ENCODE measurements around the gene ARL9. TPM values are rescaled to one million over a fixed set of nuclear protein-coding genes. Genes with fewer than 3 reads are reported as not detected.
A peak's percentile ranks its signal among the peaks of the same experiment; 100 is the strongest.

ARL9 gene
- total and polyA plus RNA-seq, 9 of the 15 experiments (the other 6 are each of a cell fraction or from before 2014, with no cell fraction given), result 0.10 to 0.15 (median 0.11) TPM; not detected in 6

- no peak for TF ChIP-seq TSC22D4 (tag; IDR thresholded peaks at IDR 0.05)
- no peak for TF ChIP-seq RBM14 (IDR thresholded peaks at IDR 0.05; ENCODE audit: borderline replicate concordance, insufficient read depth, low read depth, low read length)
- TF ChIP-seq ZBTB40 (IDR thresholded peaks at IDR 0.05), result peak; percentile 72
- TF ChIP-seq ZBTB40 (CRISPR knock-in tag; IDR thresholded peaks at IDR 0.05), result no peak
- no peak for TF ChIP-seq CBFB (CRISPR knock-in tag; IDR thresholded peaks at IDR 0.05)
- TF ChIP-seq IRF1 (CRISPR knock-in tag; IDR thresholded peaks at IDR 0.05; ENCODE audit: borderline replicate concordance), result no peak
- peak; percentile 60; the same call in 1 of the 2 replicates for TF ChIP-seq ATF3 (IDR thresholded peaks at IDR 0.05)
- TF ChIP-seq ATF3 (CRISPR knock-in tag; conservative IDR thresholded peaks at IDR 0.05), result no peak
- no peak for TF ChIP-seq FIP1L1 (IDR thresholded peaks at IDR 0.05; ENCODE audit: low read depth, low read length, poor library complexity, severe bottlenecking)
- TF ChIP-seq ZBTB26 (CRISPR knock-in tag; IDR thresholded peaks at IDR 0.05), result no peak
These were observed 45.5 kb upstream of the ARL9 start (continued) for GRCh38 chr4:56460085-56460484.

All from K562 (cell line).